Lung microvascular endothelial cell (primary cell): ENCODE results near the gene PTPN2. TPM values are rescaled to one million over a fixed set of nuclear protein-coding genes. Genes with fewer than 3 reads are reported as not detected.

ENCODE experiments used
- DNase-seq, 2 donors: peaks; one replicate each; pipeline versions ENCODE4 v3.0.0 to v3.0.0-alpha.2; 2010; ENCODE audit warnings: low read depth in 2 of 2
- total RNA-seq: library from RNA; depleted of rRNA; stranded (reverse); fragments of >200 nt; gene quantifications from 2 replicates; pipeline ENCODE4 v1.2.1, GENCODE V29; 2014

Gene PTPN2
- total RNA-seq, 1 donor from 2014 or later, result 12.7 TPM

GRCh38 chr18:12827588-12827987, 56.4 kb downstream of the PTPN2 start:
- no peak for DNase-seq

- DNase-seq, result no peak
Observed at GRCh38 chr18:12825230-12825629, 58.8 kb downstream of the PTPN2 start.

GRCh38 chr18:12823892-12824291, 60.1 kb downstream of the PTPN2 start:
- DNase-seq, result no peak

- no peak for DNase-seq
Observed at GRCh38 chr18:12821408-12821807, 62.6 kb downstream of the PTPN2 start.

- DNase-seq, result no peak
Observed at GRCh38 chr18:12820506-12820905, 63.5 kb downstream of the PTPN2 start.

- DNase-seq, result no peak
Observed at GRCh38 chr18:12819841-12820240, 64.2 kb downstream of the PTPN2 start.

- no peak for DNase-seq
Observed at GRCh38 chr18:12819322-12819721, 64.7 kb downstream of the PTPN2 start.

GRCh38 chr18:12818243-12818642, 65.8 kb downstream of the PTPN2 start:
- no peak for DNase-seq

GRCh38 chr18:12816451-12816850, 67.6 kb downstream of the PTPN2 start:
- DNase-seq, result no peak

GRCh38 chr18:12811191-12811950, 72.7 kb downstream of the PTPN2 start:
- no peak for DNase-seq

GRCh38 chr18:12803069-12803936, 80.7 kb downstream of the PTPN2 start:
- DNase-seq, result no peak

- no peak for DNase-seq
Observed at GRCh38 chr18:12802538-12802937, 81.5 kb downstream of the PTPN2 start.

- no peak for DNase-seq
Observed at GRCh38 chr18:12796448-12796847, 87.6 kb downstream of the PTPN2 start.

- DNase-seq, result no peak
Observed at GRCh38 chr18:12791610-12792009, 92.4 kb downstream of the PTPN2 start.

GRCh38 chr18:12786669-12787068, 97.4 kb downstream of the PTPN2 start:
- DNase-seq, result no peak

GRCh38 chr18:12783524-12783923, 100.5 kb downstream of the PTPN2 start:
- no peak for DNase-seq

GRCh38 chr18:12782521-12782920, 101.5 kb downstream of the PTPN2 start:
- no peak for DNase-seq

GRCh38 chr18:12779456-12779855, 104.6 kb downstream of the PTPN2 start:
- no peak for DNase-seq

GRCh38 chr18:12779043-12779442, 105.0 kb downstream of the PTPN2 start:
- DNase-seq, result no peak

- peak in 1 of 2 donors; percentile 22 for DNase-seq
Observed at GRCh38 chr18:12777500-12777944, 106.5 kb downstream of the PTPN2 start.

GRCh38 chr18:12776821-12777471, 107.1 kb downstream of the PTPN2 start:
- peak in 1 of 2 donors; percentile 6 for DNase-seq

- peak in 1 of 2 donors; percentile 8 for DNase-seq
Observed at GRCh38 chr18:12776415-12776814, 107.6 kb downstream of the PTPN2 start.
